Measurements from ENCODE around the gene MTRFR.
A peak's percentile ranks its signal among the peaks of the same experiment; 100 is the strongest.

The MTRFR gene

DNA sequence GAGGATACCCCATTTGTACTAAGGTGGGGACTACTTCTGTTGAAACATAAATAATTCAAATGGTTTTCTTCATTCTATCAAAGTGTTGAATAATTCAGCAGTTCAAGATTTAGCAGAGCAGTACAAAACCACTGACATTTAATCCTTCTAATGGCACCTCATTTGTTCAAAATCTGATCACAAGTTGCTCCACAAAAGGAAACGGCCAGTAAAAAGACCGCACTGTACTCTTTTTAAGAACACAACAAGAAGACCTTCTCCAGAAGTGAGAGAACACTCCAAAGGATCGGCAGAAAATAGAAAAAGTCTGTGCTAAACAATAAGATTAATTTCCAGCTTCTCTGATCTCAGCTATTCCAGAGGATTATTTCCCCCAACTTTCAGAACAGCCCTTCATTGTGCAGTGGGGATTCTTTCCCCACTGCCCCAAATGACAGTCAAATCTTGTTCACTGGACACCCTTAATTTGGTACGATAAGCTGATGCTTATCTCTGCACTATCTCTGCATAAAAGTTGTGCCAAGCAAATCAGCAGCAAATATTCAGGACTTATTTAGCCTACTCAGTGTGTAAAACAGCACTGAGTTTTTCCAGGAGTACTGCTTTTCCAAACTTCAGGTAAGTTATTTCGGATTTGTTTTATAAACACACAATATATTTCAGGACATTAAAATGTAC, 5.5 kb upstream of the MTRFR start:
- DNase-seq (ENCODE audit: low read depth), result no peak
- TF ChIP-seq, protein P1, sequence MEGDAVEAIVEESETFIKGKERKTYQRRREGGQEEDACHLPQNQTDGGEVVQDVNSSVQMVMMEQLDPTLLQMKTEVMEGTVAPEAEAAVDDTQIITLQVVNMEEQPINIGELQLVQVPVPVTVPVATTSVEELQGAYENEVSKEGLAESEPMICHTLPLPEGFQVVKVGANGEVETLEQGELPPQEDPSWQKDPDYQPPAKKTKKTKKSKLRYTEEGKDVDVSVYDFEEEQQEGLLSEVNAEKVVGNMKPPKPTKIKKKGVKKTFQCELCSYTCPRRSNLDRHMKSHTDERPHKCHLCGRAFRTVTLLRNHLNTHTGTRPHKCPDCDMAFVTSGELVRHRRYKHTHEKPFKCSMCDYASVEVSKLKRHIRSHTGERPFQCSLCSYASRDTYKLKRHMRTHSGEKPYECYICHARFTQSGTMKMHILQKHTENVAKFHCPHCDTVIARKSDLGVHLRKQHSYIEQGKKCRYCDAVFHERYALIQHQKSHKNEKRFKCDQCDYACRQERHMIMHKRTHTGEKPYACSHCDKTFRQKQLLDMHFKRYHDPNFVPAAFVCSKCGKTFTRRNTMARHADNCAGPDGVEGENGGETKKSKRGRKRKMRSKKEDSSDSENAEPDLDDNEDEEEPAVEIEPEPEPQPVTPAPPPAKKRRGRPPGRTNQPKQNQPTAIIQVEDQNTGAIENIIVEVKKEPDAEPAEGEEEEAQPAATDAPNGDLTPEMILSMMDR (IDR thresholded peaks at IDR 0.05; ENCODE audit: insufficient read depth, low read depth, low read length, missing control alignments), result no peak
- H3K4me3 ChIP-seq (ENCODE audit: low read length), result no peak overlapping the region

DNA sequence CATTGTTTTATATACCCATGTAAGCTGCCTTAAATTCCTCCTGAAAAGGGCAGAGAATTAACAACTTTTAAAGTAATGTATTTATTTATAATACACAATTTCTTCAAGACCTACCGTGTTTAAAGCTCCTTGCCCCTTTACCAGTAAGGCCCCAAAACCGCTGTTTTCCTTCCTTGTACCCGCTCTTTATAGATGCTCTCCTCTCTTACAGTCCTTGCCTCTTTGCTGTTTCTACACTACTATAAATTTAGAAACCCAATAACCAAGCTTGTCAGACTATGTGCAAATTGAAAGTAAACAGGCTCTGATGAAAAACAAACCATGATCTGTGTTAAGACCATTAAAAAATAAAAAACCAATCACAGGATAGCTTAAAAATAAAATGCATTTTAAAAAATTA, 4.2 kb upstream of the MTRFR start:
- H3K4me3 ChIP-seq (ENCODE audit: low read length), result no peak overlapping the region
- no peak for DNase-seq (ENCODE audit: low read depth)
- TF ChIP-seq, protein P1 (IDR thresholded peaks at IDR 0.05; ENCODE audit: insufficient read depth, low read depth, low read length, missing control alignments), result no peak

DNA sequence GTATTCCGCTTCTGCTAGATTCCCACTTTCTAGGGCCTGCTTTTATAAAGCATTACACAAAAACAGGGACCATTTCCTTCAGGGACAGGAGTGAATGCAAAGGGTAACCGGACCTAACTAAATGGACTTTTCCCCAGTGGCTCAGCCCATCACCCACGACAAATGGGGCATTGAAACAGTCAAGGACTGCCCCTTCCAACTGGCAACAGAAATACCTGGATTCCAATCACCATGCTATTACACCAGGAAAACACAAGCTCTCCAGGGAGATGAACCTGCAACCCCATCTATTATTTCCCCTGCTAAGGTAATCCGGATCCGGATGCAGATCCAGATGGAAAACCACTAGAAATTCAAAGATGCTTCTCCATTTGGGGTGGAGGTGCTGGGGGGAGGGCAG, 1.3 kb upstream of the MTRFR start:
- DNase-seq (ENCODE audit: low read depth), result no peak
- peak overlapping the region; percentile 85 for H3K4me3 ChIP-seq (ENCODE audit: low read length)
- TF ChIP-seq, protein P1 (IDR thresholded peaks at IDR 0.05; ENCODE audit: insufficient read depth, low read depth, low read length, missing control alignments), result no peak

DNA sequence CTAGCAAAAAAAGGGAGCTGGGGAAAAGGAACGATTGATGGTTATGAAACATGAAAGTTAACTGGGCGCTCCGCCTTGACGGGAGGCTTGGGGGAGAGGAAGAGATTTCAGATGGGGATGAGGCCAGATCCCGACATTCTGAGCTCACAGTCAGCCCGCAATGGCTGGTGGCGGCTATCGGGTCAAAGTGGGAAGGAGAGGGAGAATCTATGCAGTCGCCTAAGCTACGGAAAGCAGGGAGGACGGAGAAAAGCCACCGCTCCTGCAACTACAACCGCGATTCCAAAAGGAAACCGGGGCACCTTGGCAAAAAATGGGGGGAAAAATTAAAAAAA, 797 bp upstream of the MTRFR start:
- TF ChIP-seq, protein P1 (IDR thresholded peaks at IDR 0.05; ENCODE audit: insufficient read depth, low read depth, low read length, missing control alignments), result no peak
- H3K4me3 ChIP-seq (ENCODE audit: low read length), result peak overlapping the region; percentile 85
- DNase-seq (ENCODE audit: low read depth), result no peak

DNA sequence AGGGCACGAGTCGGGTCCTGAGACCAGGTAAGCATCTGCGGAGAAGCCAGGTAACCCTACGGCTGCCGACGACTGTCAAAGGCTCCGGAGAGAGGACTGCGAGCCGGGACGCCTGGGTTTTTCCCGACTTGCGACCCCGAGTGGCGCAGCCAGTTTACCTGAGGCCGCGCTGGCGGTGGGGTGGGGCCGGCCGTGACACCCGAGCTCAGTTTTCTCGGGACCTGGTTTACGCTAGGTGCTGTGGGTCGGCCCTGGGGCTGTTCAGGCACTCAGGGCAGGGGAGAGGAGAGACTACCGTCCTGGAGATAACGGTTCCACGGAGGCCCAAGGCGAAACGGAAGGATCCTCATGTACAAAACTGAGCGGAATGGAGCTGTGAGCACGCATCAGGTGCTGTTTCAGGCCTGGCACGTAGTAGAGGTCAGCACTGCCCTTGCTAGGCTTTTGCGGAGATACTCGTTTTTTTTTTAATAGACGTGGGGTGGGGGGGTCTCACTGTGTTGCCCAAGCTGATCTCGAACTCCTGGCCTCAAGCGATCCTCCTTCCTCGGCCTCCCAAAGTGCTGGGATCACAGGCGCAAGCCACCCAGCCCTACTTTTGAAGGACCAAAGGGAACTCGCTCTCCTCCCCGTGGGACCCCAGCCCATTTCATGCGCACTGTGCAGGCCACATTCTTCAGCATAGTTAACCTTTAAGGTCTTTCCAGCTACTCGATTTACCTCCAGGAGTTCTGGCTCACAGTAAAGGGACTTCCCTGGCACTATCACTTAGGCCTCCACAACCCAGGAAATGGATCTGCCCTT, 471 bp downstream of the MTRFR start:
- TF ChIP-seq, protein P1 (IDR thresholded peaks at IDR 0.05; ENCODE audit: insufficient read depth, low read depth, low read length, missing control alignments), result no peak
- H3K4me3 ChIP-seq (ENCODE audit: low read length), result peak overlapping the region; percentile 85
- peak; percentile 18 for DNase-seq (ENCODE audit: low read depth)

DNA sequence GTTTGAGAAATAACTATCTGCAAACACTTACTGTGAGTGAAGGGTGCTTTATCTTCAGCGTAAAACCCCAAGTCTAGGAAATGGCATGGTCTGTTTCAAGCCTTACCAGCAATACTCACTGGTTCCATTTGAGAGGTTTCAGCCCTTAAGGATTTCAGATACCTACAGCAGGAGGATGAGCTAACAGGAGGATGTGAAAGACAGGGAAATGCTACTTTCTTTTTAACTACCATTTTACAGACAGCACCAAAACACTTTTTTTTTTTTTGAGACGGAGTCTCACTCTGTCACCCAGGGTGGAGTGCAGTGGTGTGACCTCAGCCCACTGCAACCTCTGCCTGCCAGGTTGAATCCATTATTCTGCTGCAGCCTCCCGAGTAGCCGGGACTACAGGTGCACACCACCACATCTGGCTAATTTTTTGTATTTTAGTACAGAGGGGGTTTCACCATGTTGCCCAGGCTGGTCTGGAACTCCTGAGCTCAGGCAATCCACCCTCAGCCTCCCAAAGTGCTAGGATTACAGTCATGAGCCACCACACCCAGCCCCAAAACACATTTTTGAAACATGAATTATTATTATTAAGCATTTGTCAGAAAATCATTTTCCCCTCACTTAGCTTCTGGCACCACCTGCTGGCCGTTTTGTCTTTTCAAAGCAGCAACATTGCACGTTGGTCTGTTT, 4.6 kb downstream of the MTRFR start:
- DNase-seq (ENCODE audit: low read depth), result peak; percentile 86
- TF ChIP-seq, protein P1 (IDR thresholded peaks at IDR 0.05; ENCODE audit: insufficient read depth, low read depth, low read length, missing control alignments), result peak; percentile 79

More for the DNA sequence above, 4.6 kb downstream of the MTRFR start:
- H3K4me3 ChIP-seq (ENCODE audit: low read length), result no peak overlapping the region
